H1 (cell line): Measurements from ENCODE around the gene SPATA19. TPM values are rescaled to one million over a fixed set of nuclear protein-coding genes. Genes with fewer than 3 reads are reported as not detected.

Experiments used
- BACH1 ChIP-seq: IDR thresholded peaks from 2 replicates; pipeline ENCODE4 v1.6.1; 2012; ENCODE audit warnings: low read length, improper control_type of control experiment
- BCL11A ChIP-seq, 2 experiments: IDR thresholded peaks; one replicate each; pipeline ENCODE4 v1.6.1; 2011; ENCODE audit warnings: low read depth in 2 of 2, low read length in 2 of 2, mild to moderate bottlenecking in 2 of 2
- CHD2 ChIP-seq: IDR thresholded peaks from 2 replicates; pipeline ENCODE4 v1.6.1; 2012; ENCODE audit warnings: low read length, improper control_type of control experiment
- CHD7 ChIP-seq: fragments of 300-600 bp; sonication (generic); IDR thresholded peaks from 2 replicates; pipeline ENCODE4 v1.7.1; 2012; ENCODE audit warnings: low read length, moderate library complexity, mild to moderate bottlenecking, inconsistent platforms; ENCODE audit not compliant: insufficient replicate concordance
- CTCF ChIP-seq, 3 experiments: IDR thresholded peaks; 1 replicate in 2 of 3; 2 replicates in 1 of 3; pipeline versions ENCODE4 v1.5.1 to v1.6.1; 2011; ENCODE audit warnings: low read length in 3 of 3, mild to moderate bottlenecking in 3 of 3, inconsistent platforms in 2 of 3, low read depth in 1 of 3, moderate library complexity in 1 of 3; ENCODE audit not compliant: insufficient read depth in 1 of 3; ENCODE audit errors: control extremely low read depth in 1 of 3
- RXRA ChIP-seq: IDR thresholded peaks from 2 replicates; pipeline ENCODE4 v1.6.1; 2011; ENCODE audit warnings: low read depth, mild to moderate bottlenecking, low read length, moderate library complexity; ENCODE audit not compliant: insufficient read depth
- SRF ChIP-seq: IDR thresholded peaks from 2 replicates; pipeline ENCODE4 v1.6.1; 2011; ENCODE audit warnings: mild to moderate bottlenecking, low read depth, low read length, moderate library complexity
- polyA plus RNA-seq, 7 experiments: library from polyadenylated mRNA; depleted of rRNA in 3 of 7; stranded (reverse) in 5 of 7; unstranded in 2 of 7; fragments of >200 nt in 5 of 7; fragments of 200-250 nt in 2 of 7; gene quantifications; 1 replicate in 5 of 7; 2 replicates in 1 of 7; 4 replicates in 1 of 7; pipeline versions ENCODE4 v1.2.1 to v1.2.3, GENCODE V29; 2011 to 2013; ENCODE audit warnings: missing spikeins in 2 of 7, mixed read lengths in 2 of 7
- total RNA-seq: library from RNA; stranded (reverse); fragmentation: NEBNext Ultra II Directional; extraction: Animal tissue kit (Norgen Biotek cat#: 25700); gene quantifications from 2 replicates; pipeline ENCODE4 v1.2.1, GENCODE V29; 2021

Gene SPATA19
- total and polyA plus RNA-seq, 2 of the 8 experiments (the other 6 are each of a cell fraction or from before 2014, with no cell fraction given), result not detected

GRCh38 chr11:133817449-133817848 is 27.9 kb downstream of the SPATA19 start (continued):
- TF ChIP-seq CHD7 (no peak), RXRA (no peak), BCL11A (IDR thresholded peaks at IDR 0.05; ENCODE audit: low read depth in 2 of 2, low read length in 2 of 2) (no peak), CTCF (IDR thresholded peaks at IDR 0.05; ENCODE audit: control extremely low read depth in 1 of 3, insufficient read depth in 1 of 3, low read depth in 1 of 3, low read length in 3 of 3) (no peak), CHD2 (no peak), SRF (no peak), BACH1 (no peak)
